MM.1S (cell line): ENCODE results near the gene ACTBL2.

Experiments used
- DNase-seq: peaks from one replicate; pipeline ENCODE4 v3.0.0-alpha.2; 2015
- H2AFZ ChIP-seq: fragments of 300-600 bp; sonication (generic); 2 replicates; pipeline ENCODE4 v1.6.0; 2016; ENCODE audit warnings: antibody characterized with exemption, low read length
- H3F3A ChIP-seq: fragments of 300-600 bp; sonication (generic); 2 replicates; pipeline ENCODE4 v1.6.1; 2016; ENCODE audit warnings: mild to moderate bottlenecking, antibody characterized with exemption, low read length, moderate library complexity, mixed read lengths; ENCODE audit not compliant: insufficient read depth
- H3K27ac ChIP-seq: fragments of 300-600 bp; sonication (generic); 2 replicates; pipeline ENCODE4 v1.5.1; 2016; ENCODE audit warnings: mild to moderate bottlenecking, low read length
- H3K27me3 ChIP-seq: fragments of 300-600 bp; sonication (generic); replicated peaks from 2 replicates; pipeline ENCODE4 v1.6.0; 2016; ENCODE audit warnings: low read length; ENCODE audit not compliant: insufficient read depth
- H3K36me3 ChIP-seq: fragments of 300-600 bp; sonication (generic); replicated peaks from 2 replicates; pipeline ENCODE4 v1.6.1; 2016; ENCODE audit warnings: mild to moderate bottlenecking, low read length, mixed read lengths; ENCODE audit not compliant: insufficient read depth
- H3K4me1 ChIP-seq: fragments of 300-600 bp; sonication (generic); 2 replicates; pipeline ENCODE4 v1.6.1; 2016; ENCODE audit warnings: low read length, mixed read lengths
- H3K4me2 ChIP-seq: fragments of 300-600 bp; sonication (generic); 2 replicates; pipeline ENCODE4 v1.6.0; 2016; ENCODE audit warnings: low read depth, low read length
- H3K4me3 ChIP-seq: fragments of 300-600 bp; sonication (generic); 2 replicates; pipeline ENCODE4 v1.5.1; 2016; ENCODE audit warnings: low read length, mixed read lengths
- H3K79me2 ChIP-seq: fragments of 300-600 bp; sonication (generic); 2 replicates; pipeline ENCODE4 v1.6.1; 2016; ENCODE audit warnings: mixed run types, low read length, mixed read lengths
- H3K9ac ChIP-seq: fragments of 300-600 bp; sonication (generic); 2 replicates; pipeline ENCODE4 v1.6.1; 2016; ENCODE audit warnings: low read length, mixed read lengths
- H3K9me2 ChIP-seq: fragments of 300-600 bp; sonication (generic); replicated peaks from 2 replicates; pipeline ENCODE4 v1.6.1; 2016; ENCODE audit warnings: mild to moderate bottlenecking, low read length, mixed read lengths; ENCODE audit not compliant: insufficient read depth
- H3K9me3 ChIP-seq: fragments of 300-600 bp; sonication (generic); replicated peaks from 2 replicates; pipeline ENCODE4 v1.6.1; 2016; ENCODE audit warnings: mild to moderate bottlenecking, low read length, mixed read lengths; ENCODE audit not compliant: insufficient read depth
- H4K20me1 ChIP-seq: fragments of 300-600 bp; sonication (generic); 2 replicates; pipeline ENCODE4 v1.6.1; 2016; ENCODE audit warnings: mild to moderate bottlenecking, low read length, moderate library complexity, mixed read lengths; ENCODE audit not compliant: insufficient read depth
- CTCF ChIP-seq: fragments of 300-600 bp; sonication (generic); IDR thresholded peaks from 2 replicates; pipeline ENCODE4 v1.5.1; 2016; ENCODE audit warnings: antibody characterized with exemption, low read length, mixed read lengths
- EZH2 ChIP-seq: fragments of 300-600 bp; sonication (generic); optimal IDR thresholded peaks from 2 replicates; pipeline ENCODE3; 2017; ENCODE audit warnings: low read depth, mild to moderate bottlenecking, antibody characterized with exemption, low read length, mixed read lengths
- EZH2phosphoT487 ChIP-seq: fragments of 300-600 bp; sonication (generic); IDR thresholded peaks from 2 replicates; pipeline ENCODE4 v1.6.1; 2018; ENCODE audit warnings: antibody characterized with exemption, low read length

Gene ACTBL2

DNA sequence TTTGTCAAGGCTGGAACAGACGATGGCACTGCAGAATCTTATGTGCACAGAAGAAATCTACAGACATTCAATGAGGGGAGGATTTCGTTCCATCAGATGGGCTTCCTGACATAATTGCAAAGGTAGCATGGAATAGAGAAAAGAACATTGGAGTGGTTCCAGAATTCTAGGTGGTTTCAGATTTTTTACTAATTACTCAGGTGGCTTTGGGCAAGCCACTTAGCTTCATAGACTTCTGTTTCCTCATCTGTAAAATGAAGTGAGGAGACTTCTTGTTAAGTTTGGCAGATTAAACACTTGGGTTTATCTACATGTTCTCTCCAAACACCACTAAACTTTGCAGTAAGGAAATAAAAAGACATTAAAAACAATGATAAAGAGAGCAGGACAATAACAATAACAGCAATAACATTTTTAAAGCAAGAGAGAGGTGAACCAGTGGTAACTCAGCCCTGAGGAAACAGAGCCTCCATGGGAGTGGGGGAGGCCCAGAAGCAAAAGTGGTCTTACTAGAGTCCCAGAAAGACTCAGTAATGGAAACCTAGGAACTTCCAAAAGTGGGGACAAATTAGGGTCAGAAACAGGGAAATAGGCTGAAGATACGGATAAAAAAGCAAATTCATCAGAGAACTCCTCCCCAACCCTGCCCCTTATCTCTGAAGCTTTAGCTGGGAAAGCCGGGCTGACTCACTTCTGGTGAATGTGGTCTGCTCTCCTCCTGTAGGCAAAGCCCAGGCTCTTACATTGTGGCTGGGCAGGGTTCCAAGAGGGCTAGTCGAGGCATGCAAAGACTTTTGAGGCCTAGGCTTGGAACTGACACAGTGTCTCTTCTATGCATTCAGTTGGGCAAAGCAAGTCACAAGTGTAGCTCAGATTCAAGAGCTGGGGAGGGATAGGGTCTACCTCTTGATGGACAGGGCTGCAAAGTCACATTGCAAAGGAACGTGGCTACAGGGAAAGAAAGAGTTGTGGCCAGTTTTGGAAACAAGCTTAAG, 11.8 kb upstream of the ACTBL2 start:
- Histone ChIP-seq H3K27me3 (no peaks in the 10 kb centered on the region), H3K4me3 (no peak overlapping the region), H3K9me2 (no peaks in the 10 kb centered on the region), H3K9me3 (no peaks in the 10 kb centered on the region), H2AFZ (no peak overlapping the region; the same call in 1 of the 2 replicates), H3K4me2 (peak overlapping the region; percentile 66; the same call in 1 of the 2 replicates), H3K9ac (no peak overlapping the region), H3K4me1 (peaks cover 31% of the 10 kb centered on the region), H3F3A (peaks cover 26% of the 10 kb centered on the region), H3K36me3 (no peaks in the 10 kb centered on the region), H3K27ac (peak overlapping the region; percentile 38; the same call in 1 of the 2 replicates), H4K20me1 (no peaks in the 10 kb centered on the region), H3K79me2 (no peaks in the 10 kb centered on the region)
- TF ChIP-seq EZH2 (no peak), CTCF (no peak), EZH2phosphoT487 (no peak)
- peak; percentile 13 for DNase-seq

DNA sequence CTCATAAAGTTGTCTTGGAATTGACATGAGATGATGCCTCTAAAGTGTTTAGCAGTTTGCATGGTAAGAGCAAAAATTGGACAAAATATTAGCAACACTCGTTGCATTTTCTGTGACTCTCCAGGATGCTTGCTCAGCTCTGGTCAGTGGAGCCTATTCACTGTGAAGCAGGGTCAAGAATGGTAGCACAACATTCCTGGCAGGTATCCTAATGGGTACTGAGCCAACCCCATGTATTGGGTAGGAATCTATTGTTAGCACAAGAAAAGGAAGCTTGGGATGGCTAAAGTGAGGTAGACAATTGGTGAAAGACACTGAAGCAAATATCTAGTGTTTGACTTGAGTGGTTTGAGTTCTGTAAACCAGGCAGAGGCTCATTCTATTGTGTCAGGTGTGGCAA, 10.4 kb upstream of the ACTBL2 start:
- no peaks in the 10 kb centered on the region for H3K36me3 ChIP-seq
- H4K20me1 ChIP-seq: no peaks in the 10 kb centered on the region
- no peak overlapping the region for H3K9ac ChIP-seq
- DNase-seq: no peak
- H3K79me2 ChIP-seq: no peaks in the 10 kb centered on the region
- no peaks in the 10 kb centered on the region for H3K27me3 ChIP-seq
- no peak overlapping the region for H2AFZ ChIP-seq
- no peak overlapping the region for H3K27ac ChIP-seq
- no peak overlapping the region for H3K4me3 ChIP-seq
- H3K9me2 ChIP-seq: no peaks in the 10 kb centered on the region
- H3K4me1 ChIP-seq: peaks cover 22% of the 10 kb centered on the region
- H3K4me2 ChIP-seq: no peak overlapping the region
- H3F3A ChIP-seq: peaks cover 17% of the 10 kb centered on the region
- TF ChIP-seq EZH2 (no peak), EZH2phosphoT487 (no peak), CTCF (no peak)
- no peaks in the 10 kb centered on the region for H3K9me3 ChIP-seq

- no peak for DNase-seq
- Histone ChIP-seq H3K27me3 (no peaks in the 10 kb centered on the region), H3K9me2 (no peaks in the 10 kb centered on the region), H3K9ac (no peak overlapping the region), H3F3A (peaks cover 17% of the 10 kb centered on the region), H3K4me2 (no peak overlapping the region), H3K4me3 (no peak overlapping the region), H3K9me3 (no peaks in the 10 kb centered on the region), H4K20me1 (no peaks in the 10 kb centered on the region), H2AFZ (no peak overlapping the region), H3K27ac (no peak overlapping the region), H3K4me1 (peaks cover 21% of the 10 kb centered on the region), H3K79me2 (no peaks in the 10 kb centered on the region), H3K36me3 (no peaks in the 10 kb centered on the region)
- TF ChIP-seq CTCF: no peak
- no peak for TF ChIP-seq EZH2
- no peak for TF ChIP-seq EZH2phosphoT487
These were observed 10.0 kb upstream of the ACTBL2 start for GRCh38 chr5:57492632-57493031.
